ENCODE results near the gene FAM204A.

Gene FAM204A

GRCh38 chr10:118341791-118342637 lies at the start of gene FAM204A:
Gene FAM204A, minus strand, starts transcription at chr10:118342324. Its CDS starts 5,909 bp downstream, at chr10:118336415.
- peak; percentile 94 for DNase-seq

- DNase-seq = no peak
Observed at GRCh38 chr10:118383699-118384098, 41.6 kb upstream of the FAM204A start.

- DNase-seq = no peak
Observed at GRCh38 chr10:118383063-118383689, 41.1 kb upstream of the FAM204A start.

- no peak for DNase-seq
Observed at GRCh38 chr10:118374404-118374803, 32.3 kb upstream of the FAM204A start.

- no peak for DNase-seq
Observed at GRCh38 chr10:118373786-118374185, 31.7 kb upstream of the FAM204A start.

GRCh38 chr10:118370499-118370898 lies 28.4 kb upstream of the FAM204A start:
- peak; percentile 47 for DNase-seq

GRCh38 chr10:118369641-118370205 lies 27.6 kb upstream of the FAM204A start:
- peak; percentile 99 for DNase-seq

GRCh38 chr10:118365702-118366101 lies 23.6 kb upstream of the FAM204A start:
- no peak for DNase-seq

- DNase-seq = no peak
Observed at GRCh38 chr10:118362103-118362502, 20.0 kb upstream of the FAM204A start.

GRCh38 chr10:118358327-118358726 lies 16.2 kb upstream of the FAM204A start:
- DNase-seq = peak; percentile 75

- no peak for DNase-seq
Observed at GRCh38 chr10:118357841-118358240, 15.7 kb upstream of the FAM204A start.

- peak; percentile 90 for DNase-seq
Observed at GRCh38 chr10:118356628-118357027, 14.5 kb upstream of the FAM204A start.

GRCh38 chr10:118355234-118355633 lies 13.1 kb upstream of the FAM204A start:
- no peak for DNase-seq

GRCh38 chr10:118349235-118349634 lies 7.1 kb upstream of the FAM204A start:
- no peak for DNase-seq

GRCh38 chr10:118343549-118343948 lies 1.4 kb upstream of the FAM204A start:
- DNase-seq = no peak

- DNase-seq = no peak
Observed at GRCh38 chr10:118343115-118343514, 991 bp upstream of the FAM204A start.

GRCh38 chr10:118342638-118343020 lies 505 bp upstream of the FAM204A start:
- DNase-seq = peak; percentile 58

- no peak for DNase-seq
Observed at GRCh38 chr10:118340486-118340885, 1.6 kb downstream of the FAM204A start.

GRCh38 chr10:118339111-118339510 lies 3.0 kb downstream of the FAM204A start:
- peak; percentile 8 for DNase-seq

GRCh38 chr10:118337356-118337755 lies 4.8 kb downstream of the FAM204A start:
- DNase-seq = no peak

- no peak for DNase-seq
Observed at GRCh38 chr10:118333871-118334270, 8.3 kb downstream of the FAM204A start.

GRCh38 chr10:118332948-118333710 lies 9.0 kb downstream of the FAM204A start:
- DNase-seq = peak; percentile 75

- peak; percentile 30 for DNase-seq
Observed at GRCh38 chr10:118332236-118332635, 9.9 kb downstream of the FAM204A start.
